Spleen (tissue), 11 donors: ENCODE measurements around the gene RIPK1. TPM values are rescaled to one million over a fixed set of nuclear protein-coding genes. Genes with fewer than 3 reads are reported as not detected.
A peak's percentile ranks its signal among the peaks of the same experiment; 100 is the strongest.
"Not testable (repeated sequence)": the region's sequence is repeated elsewhere in the genome, so short reads cannot be mapped to it uniquely, and the experiment has no call there.

Experiments used
- DNase-seq: peaks from one replicate; pipeline ENCODE4 v3.0.0-alpha.2; 2020
- H3K27ac ChIP-seq, 8 donors: fragments of 200-600 bp; sonication (generic) in 7 of 8; 1 replicate in 4 of 8; 2 replicates in 4 of 8; pipeline versions ENCODE4 v1.5.0 to v1.8.0; 2016 to 2021; ENCODE audit warnings: inconsistent platforms in 4 of 8, mild to moderate bottlenecking in 4 of 8, moderate library complexity in 1 of 8
- H3K27me3 ChIP-seq, 7 donors: fragments of 200-600 bp; sonication (generic) in 6 of 7; replicated peaks in 1 of 7; 1 replicate in 4 of 7; 2 replicates in 3 of 7; pipeline versions ENCODE4 v1.5.0 to v1.8.0; 2016 to 2021; ENCODE audit warnings: inconsistent platforms in 3 of 7, mild to moderate bottlenecking in 1 of 7
- H3K36me3 ChIP-seq, 6 donors: fragments of 200-600 bp; sonication (generic) in 5 of 6; 1 replicate in 4 of 6; 2 replicates in 2 of 6; pipeline versions ENCODE4 v1.5.0 to v1.8.0; 2016 to 2021; ENCODE audit warnings: inconsistent platforms in 2 of 6
- H3K4me1 ChIP-seq, 6 donors: fragments of 200-600 bp; sonication (generic) in 5 of 6; 1 replicate in 3 of 6; 2 replicates in 3 of 6; pipeline versions ENCODE4 v1.5.0 to v1.8.0; 2016 to 2021; ENCODE audit warnings: inconsistent platforms in 3 of 6
- H3K4me3 ChIP-seq, 8 donors: fragments of 200-600 bp; sonication (generic) in 7 of 8; 1 replicate in 4 of 8; 2 replicates in 4 of 8; pipeline versions ENCODE4 v1.5.0 to v1.8.0; 2016 to 2021; ENCODE audit warnings: inconsistent platforms in 4 of 8, mild to moderate bottlenecking in 4 of 8, moderate library complexity in 2 of 8
- H3K9me3 ChIP-seq, 8 donors: fragments of 200-600 bp; sonication (generic) in 7 of 8; 1 replicate in 4 of 8; 2 replicates in 4 of 8; pipeline versions ENCODE4 v1.5.0 to v1.8.0; 2016 to 2021; ENCODE audit warnings: inconsistent platforms in 4 of 8
- CTCF ChIP-seq, 11 experiments: fragments of 200-600 bp in 7 of 11; fragments of 450-650 bp in 4 of 11; sonication (generic) in 4 of 11; IDR thresholded peaks in 8 of 11; conservative IDR thresholded peaks in 3 of 11; 1 replicate in 7 of 11; 2 replicates in 4 of 11; pipeline versions ENCODE4 v1.4.0 to v1.8.0; 2016 to 2021; ENCODE audit warnings: antibody characterized with exemption in 11 of 11, inconsistent platforms in 4 of 11, mild to moderate bottlenecking in 1 of 11
- POLR2A ChIP-seq, 3 donors: fragments of 450-650 bp; IDR thresholded peaks; one replicate each; pipeline ENCODE4 v1.5.1; 2017; ENCODE audit warnings: antibody characterized with exemption in 3 of 3, mild to moderate bottlenecking in 1 of 3
- POLR2AphosphoS5 ChIP-seq, 3 donors: sonication (generic); formaldehyde crosslinking; IDR thresholded peaks; one replicate each; pipeline ENCODE4 v1.5.1; 2017; ENCODE audit warnings: antibody characterized with exemption in 3 of 3
- WGBS, 5 donors: extraction: QIAGEN DNeasy Blood & Tissue Kit in 3 of 5; methylation state at CpG; one replicate each; pipeline versions ENCODE4 v1.1.5 to v1.1.7; 2013 to 2018; 5-methylcytosine and 5-hydroxymethylcytosine counted together
- intact Hi-C: fragments of 100-400 bp; cut with DNase I; formaldehyde crosslinking; loops from one replicate; pipeline ENCODE4 v1.15.0; 2023; ENCODE audit warnings: low total_unique reads
- polyA plus RNA-seq, 3 donors: library from polyadenylated mRNA; stranded (reverse); fragments of 200-250 nt; gene quantifications; one replicate each; pipeline ENCODE4 v1.2.1, GENCODE V29; 2013
- total RNA-seq, 7 donors: library from RNA; depleted of rRNA in 3 of 7; stranded (reverse); fragments of >200 nt in 3 of 7; fragmentation: NEBNext Ultra II Directional in 4 of 7; extraction: Animal tissue kit (Norgen Biotek cat#: 25700) in 4 of 7; gene quantifications; one replicate each; pipeline versions ENCODE4 v1.1.0 to v1.2.1, GENCODE V29; 2016 to 2021
- donor health status: healthy with polysubstance abuse.
- donor health status: DM: no; HTN: no; CAD: no; lungs with moderate emphysema.
- donor health status: DM: no; HTN: no; CAD: no.
- donor health status: Bipolar disorder and iron deficiency.
- donor health status: healthy.
- donor health status: DM: no; HTN: no; CAD: no.
- donor health status: DM: yes; HTN: yes; CAD: no.

Gene RIPK1
- total and polyA plus RNA-seq, 10 donors: 8.7 to 37.1 (median 27.1) TPM

GRCh38 chr6:3147914-3148757, 79.8 kb downstream of the RIPK1 start:
- 88 to 99% (median 95%) methylated on average over 6 of the region's 6 CpGs for WGBS, 5 donors
- H3K4me1 ChIP-seq: no peaks in the 10 kb centered on the region
- H3K9me3 ChIP-seq: peaks cover 0 to 8% (median 2%) of the 10 kb centered on the region in 8 donors
- H3K36me3 ChIP-seq: peaks cover 0 to 41% (median 13%) of the 10 kb centered on the region in 6 donors
- intact Hi-C loops: no loop called here
- DNase-seq: no peak
- H3K27me3 ChIP-seq: no peaks in the 10 kb centered on the region
- H3K4me3 ChIP-seq: no peak overlapping the region
- TF ChIP-seq CTCF (IDR thresholded peaks at IDR 0.05 in 8 of 11, conservative IDR thresholded peaks at IDR 0.05 in 3 of 11) (no peak), POLR2A (IDR thresholded peaks at IDR 0.05) (no peak), POLR2AphosphoS5 (IDR thresholded peaks at IDR 0.05) (no peak)
- no peak overlapping the region for H3K27ac ChIP-seq

- intact Hi-C loops: no loop called here
- no peak overlapping the region for H3K4me3 ChIP-seq
- TF ChIP-seq POLR2A (IDR thresholded peaks at IDR 0.05) (no peak), CTCF (IDR thresholded peaks at IDR 0.05 in 8 of 11, conservative IDR thresholded peaks at IDR 0.05 in 3 of 11) (no peak), POLR2AphosphoS5 (IDR thresholded peaks at IDR 0.05) (no peak)
- H3K27ac ChIP-seq: no peak overlapping the region
- peaks cover 0 to 7% (median 0%) of the 10 kb centered on the region in 7 donors for H3K27me3 ChIP-seq
- WGBS, 5 donors: 77 to 91% (median 78%) methylated on average over 5 of the region's 5 CpGs
- H3K4me1 ChIP-seq: peaks cover 0 to 7% (median 2%) of the 10 kb centered on the region in 6 donors
- H3K36me3 ChIP-seq: peaks cover 0 to 30% (median 13%) of the 10 kb centered on the region in 6 donors
- H3K9me3 ChIP-seq: peaks cover 0 to 8% (median 2%) of the 10 kb centered on the region in 8 donors
- no peak for DNase-seq
Measured at GRCh38 chr6:3151691-3152090, 83.4 kb downstream of the RIPK1 start.

GRCh38 chr6:3152689-3153088, 84.4 kb downstream of the RIPK1 start:
- Histone ChIP-seq H3K27ac (no peak overlapping the region), H3K4me1 (peaks cover 0 to 14% (median 6%) of the 10 kb centered on the region in 6 donors), H3K27me3 (peaks cover 0 to 17% (median 0%) of the 10 kb centered on the region in 7 donors), H3K9me3 (peaks cover 0 to 6% (median 2%) of the 10 kb centered on the region in 8 donors), H3K4me3 (no peak overlapping the region), H3K36me3 (peaks cover 0 to 23% (median 7%) of the 10 kb centered on the region in 6 donors)
- WGBS, 5 donors: 71 to 82% (median 74%) methylated on average over 3 of the region's 3 CpGs
- TF ChIP-seq CTCF (IDR thresholded peaks at IDR 0.05 in 8 of 11, conservative IDR thresholded peaks at IDR 0.05 in 3 of 11) (no peak), POLR2A (IDR thresholded peaks at IDR 0.05) (no peak), POLR2AphosphoS5 (IDR thresholded peaks at IDR 0.05) (no peak)
- intact Hi-C loops: no loop called here
- DNase-seq: no peak

GRCh38 chr6:3155416-3155815, 87.1 kb downstream of the RIPK1 start:
- Histone ChIP-seq H3K36me3 (peaks cover 0 to 16% (median 0%) of the 10 kb centered on the region in 6 donors), H3K4me1 (peaks cover 2 to 40% (median 13%) of the 10 kb centered on the region in 6 donors), H3K27me3 (peaks cover 0 to 34% (median 0%) of the 10 kb centered on the region in 7 donors)
- H3K9me3 ChIP-seq, H3K27ac ChIP-seq, intact Hi-C loops, DNase-seq, H3K4me3 ChIP-seq: not testable (repeated sequence)
- WGBS, 5 donors: 79 to 96% (median 89%) methylated on average over 5 to 6 of the region's 6 CpGs

GRCh38 chr6:3156184-3157130, 88.2 kb downstream of the RIPK1 start:
- peak; percentile 81 for DNase-seq
- H3K9me3 ChIP-seq, intact Hi-C loops: not testable (repeated sequence)
- H3K4me3 ChIP-seq: peak overlapping the region; percentile 51 to 93 (median 70)
- peaks cover 0 to 36% (median 0%) of the 10 kb centered on the region in 7 donors for H3K27me3 ChIP-seq
- peaks cover 0 to 16% (median 0%) of the 10 kb centered on the region in 6 donors for H3K36me3 ChIP-seq
- H3K27ac ChIP-seq: peak overlapping the region in 6 of 8 donors; percentile 80 to 94 (median 90)
- WGBS, 5 donors: 5 to 10% (median 8%) methylated on average over 13 to 30 of the region's 32 CpGs
- peaks cover 2 to 45% (median 17%) of the 10 kb centered on the region in 6 donors for H3K4me1 ChIP-seq
